GM12878 (cell line): ENCODE results near the gene CD27. TPM values are rescaled to one million over a fixed set of nuclear protein-coding genes. Genes with fewer than 3 reads are reported as not detected.

Experiments
- ATF2 ChIP-seq: IDR thresholded peaks from 2 replicates; pipeline ENCODE4 v1.6.1; 2012; ENCODE audit warnings: low read length, inconsistent platforms
- BMI1 ChIP-seq: fragments of 450-650 bp; IDR thresholded peaks from 2 replicates; pipeline ENCODE4 v1.6.1; 2016; ENCODE audit warnings: mild to moderate bottlenecking, moderate library complexity, borderline replicate concordance
- CREB1 ChIP-seq: IDR thresholded peaks from 2 replicates; pipeline ENCODE4 v1.6.1; 2012; ENCODE audit warnings: low read depth, mild to moderate bottlenecking, inconsistent platforms
- FOS ChIP-seq: IDR thresholded peaks from 3 replicates; pipeline ENCODE4 v1.6.1; 2011; ENCODE audit warnings: borderline replicate concordance; ENCODE audit not compliant: insufficient read length; ENCODE audit errors: extremely low read depth
- HCFC1 ChIP-seq: fragments of 150-350 bp; IDR thresholded peaks from 2 replicates; pipeline ENCODE4 v1.6.1; 2014; ENCODE audit warnings: low read length
- MTA3 ChIP-seq: IDR thresholded peaks from 2 replicates; pipeline ENCODE4 v1.6.1; 2012; ENCODE audit warnings: low read length, inconsistent platforms, borderline replicate concordance
- PAX5 ChIP-seq: IDR thresholded peaks from 2 replicates; pipeline ENCODE4 v1.6.1; 2011; ENCODE audit warnings: low read depth, low read length, borderline replicate concordance
- PML ChIP-seq: IDR thresholded peaks from 2 replicates; pipeline ENCODE4 v1.6.1; 2012; ENCODE audit warnings: low read length, inconsistent platforms
- RELA ChIP-seq: fragments of 450-650 bp; IDR thresholded peaks from 2 replicates; pipeline ENCODE4 v1.8.0; 2014; ENCODE audit warnings: borderline replicate concordance; ENCODE audit not compliant: partially characterized antibody
- SIN3A ChIP-seq: IDR thresholded peaks from 2 replicates; pipeline ENCODE4 v1.6.1; 2012; ENCODE audit warnings: low read depth, low read length, improper control_type of control experiment
- SIX5 ChIP-seq: IDR thresholded peaks from 2 replicates; pipeline ENCODE4 v1.6.1; 2011; ENCODE audit warnings: mild to moderate bottlenecking, low read depth, low read length, moderate library complexity; ENCODE audit not compliant: severe bottlenecking
- STAT3 ChIP-seq: IDR thresholded peaks from 2 replicates; pipeline ENCODE4 v1.6.1; 2011; ENCODE audit warnings: low read depth, low read length, improper control_type of control experiment
- SUZ12 ChIP-seq: fragments of 200-600 bp; sonication (generic); IDR thresholded peaks from one replicate; pipeline ENCODE4 v1.6.1; 2018; ENCODE audit warnings: antibody characterized with exemption, mild to moderate bottlenecking; ENCODE audit not compliant: unreplicated experiment
- TCF3 ChIP-seq: IDR thresholded peaks from 2 replicates; pipeline ENCODE4 v1.6.1; 2012; ENCODE audit warnings: low read depth, mild to moderate bottlenecking, low read length, borderline replicate concordance; ENCODE audit not compliant: insufficient read depth
- YY1 ChIP-seq: IDR thresholded peaks from 2 replicates; pipeline ENCODE4 v1.6.1; 2011; ENCODE audit warnings: low read depth, mild to moderate bottlenecking, low read length
- ZNF207 ChIP-seq: fragments of 450-650 bp; IDR thresholded peaks from 2 replicates; pipeline ENCODE4 v1.6.1; 2014; ENCODE audit warnings: antibody characterized with exemption, mild to moderate bottlenecking, borderline replicate concordance
- ZNF274 ChIP-seq: IDR thresholded peaks from one replicate; pipeline ENCODE4 v1.8.0; 2011; ENCODE audit not compliant: insufficient read length, insufficient read depth
- polyA plus RNA-seq, 11 experiments: library from polyadenylated mRNA; depleted of rRNA in 4 of 11; unstranded in 6 of 11; stranded (reverse) in 5 of 11; fragments of >200 nt; fragmentation: Nextera tagmentation in 4 of 11; fragmentation: Illumina TruSeq in 1 of 11; extraction: Ambion mirVana in 4 of 11; extraction: Trizol in 1 of 11; gene quantifications; 1 replicate in 1 of 11; 2 replicates in 10 of 11; pipeline versions ENCODE4 v1.2.1 to v1.2.3, GENCODE V29; 2011 to 2016; ENCODE audit warnings: inconsistent platforms in 2 of 11, missing spikeins in 2 of 11, low read depth in 1 of 11
- total RNA-seq, 4 experiments: library from RNA; depleted of rRNA in 3 of 4; stranded (reverse); fragments of >200 nt in 3 of 4; fragmentation: Illumina TruSeq in 1 of 4; extraction: Trizol in 1 of 4; gene quantifications; 2 replicates each; pipeline versions ENCODE4 v1.2.1 to v1.2.3, GENCODE V29; 2013 to 2021
- TF ChIP-seq, protein P1 (sequence below): fragments of 450-650 bp; IDR thresholded peaks from 2 replicates; pipeline ENCODE4 v1.6.1; 2017; ENCODE audit warnings: mild to moderate bottlenecking, moderate library complexity
- TF ChIP-seq, protein P2 (sequence below): fragments of 150-350 bp; IDR thresholded peaks from 2 replicates; pipeline ENCODE4 v1.6.1; 2014; ENCODE audit warnings: mild to moderate bottlenecking, low read depth, low read length
- TF ChIP-seq, protein P3 (sequence below): fragments of 150-350 bp; IDR thresholded peaks from 2 replicates; pipeline ENCODE4 v1.6.1; 2016; ENCODE audit warnings: low read depth, low read length

Gene CD27
- total and polyA plus RNA-seq, 10 of the 15 experiments (the other 5 are each of a cell fraction or from before 2014, with no cell fraction given): 4.9 to 184 (median 106) TPM

GRCh38 chr12:6426882-6427671, 17.7 kb upstream of the CD27 start (continued):
- TF ChIP-seq TCF3 (0 out of 2 replicates have a peak, but pooled peaks have one; percentile 54), SIX5 (no peak), SUZ12 (no peak), ATF2 (peak; percentile 84), BMI1 (peak; percentile 98), SIN3A (no peak), STAT3 (no peak), ZNF274 (no peak), RELA (no peak), YY1 (peak; percentile 88), FOS (no peak), MTA3 (peak; percentile 91), ZNF207 (no peak; the same call in 1 of the 2 replicates), PML (no peak; the same call in 1 of the 2 replicates), HCFC1 (0 out of 2 replicates have a peak, but pooled peaks have one; percentile 31), PAX5 (peak; percentile 98), CREB1 (0 out of 2 replicates have a peak, but pooled peaks have one; percentile 18)
- TF ChIP-seq, protein P1, sequence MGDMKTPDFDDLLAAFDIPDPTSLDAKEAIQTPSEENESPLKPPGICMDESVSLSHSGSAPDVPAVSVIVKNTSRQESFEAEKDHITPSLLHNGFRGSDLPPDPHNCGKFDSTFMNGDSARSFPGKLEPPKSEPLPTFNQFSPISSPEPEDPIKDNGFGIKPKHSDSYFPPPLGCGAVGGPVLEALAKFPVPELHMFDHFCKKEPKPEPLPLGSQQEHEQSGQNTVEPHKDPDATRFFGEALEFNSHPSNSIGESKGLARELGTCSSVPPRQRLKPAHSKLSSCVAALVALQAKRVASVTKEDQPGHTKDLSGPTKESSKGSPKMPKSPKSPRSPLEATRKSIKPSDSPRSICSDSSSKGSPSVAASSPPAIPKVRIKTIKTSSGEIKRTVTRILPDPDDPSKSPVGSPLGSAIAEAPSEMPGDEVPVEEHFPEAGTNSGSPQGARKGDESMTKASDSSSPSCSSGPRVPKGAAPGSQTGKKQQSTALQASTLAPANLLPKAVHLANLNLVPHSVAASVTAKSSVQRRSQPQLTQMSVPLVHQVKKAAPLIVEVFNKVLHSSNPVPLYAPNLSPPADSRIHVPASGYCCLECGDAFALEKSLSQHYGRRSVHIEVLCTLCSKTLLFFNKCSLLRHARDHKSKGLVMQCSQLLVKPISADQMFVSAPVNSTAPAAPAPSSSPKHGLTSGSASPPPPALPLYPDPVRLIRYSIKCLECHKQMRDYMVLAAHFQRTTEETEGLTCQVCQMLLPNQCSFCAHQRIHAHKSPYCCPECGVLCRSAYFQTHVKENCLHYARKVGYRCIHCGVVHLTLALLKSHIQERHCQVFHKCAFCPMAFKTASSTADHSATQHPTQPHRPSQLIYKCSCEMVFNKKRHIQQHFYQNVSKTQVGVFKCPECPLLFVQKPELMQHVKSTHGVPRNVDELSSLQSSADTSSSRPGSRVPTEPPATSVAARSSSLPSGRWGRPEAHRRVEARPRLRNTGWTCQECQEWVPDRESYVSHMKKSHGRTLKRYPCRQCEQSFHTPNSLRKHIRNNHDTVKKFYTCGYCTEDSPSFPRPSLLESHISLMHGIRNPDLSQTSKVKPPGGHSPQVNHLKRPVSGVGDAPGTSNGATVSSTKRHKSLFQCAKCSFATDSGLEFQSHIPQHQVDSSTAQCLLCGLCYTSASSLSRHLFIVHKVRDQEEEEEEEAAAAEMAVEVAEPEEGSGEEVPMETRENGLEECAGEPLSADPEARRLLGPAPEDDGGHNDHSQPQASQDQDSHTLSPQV: peak; percentile 68; the same call in 1 of the 2 replicates
- TF ChIP-seq, protein P2, sequence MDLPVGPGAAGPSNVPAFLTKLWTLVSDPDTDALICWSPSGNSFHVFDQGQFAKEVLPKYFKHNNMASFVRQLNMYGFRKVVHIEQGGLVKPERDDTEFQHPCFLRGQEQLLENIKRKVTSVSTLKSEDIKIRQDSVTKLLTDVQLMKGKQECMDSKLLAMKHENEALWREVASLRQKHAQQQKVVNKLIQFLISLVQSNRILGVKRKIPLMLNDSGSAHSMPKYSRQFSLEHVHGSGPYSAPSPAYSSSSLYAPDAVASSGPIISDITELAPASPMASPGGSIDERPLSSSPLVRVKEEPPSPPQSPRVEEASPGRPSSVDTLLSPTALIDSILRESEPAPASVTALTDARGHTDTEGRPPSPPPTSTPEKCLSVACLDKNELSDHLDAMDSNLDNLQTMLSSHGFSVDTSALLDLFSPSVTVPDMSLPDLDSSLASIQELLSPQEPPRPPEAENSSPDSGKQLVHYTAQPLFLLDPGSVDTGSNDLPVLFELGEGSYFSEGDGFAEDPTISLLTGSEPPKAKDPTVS: no peak
- TF ChIP-seq, protein P3, sequence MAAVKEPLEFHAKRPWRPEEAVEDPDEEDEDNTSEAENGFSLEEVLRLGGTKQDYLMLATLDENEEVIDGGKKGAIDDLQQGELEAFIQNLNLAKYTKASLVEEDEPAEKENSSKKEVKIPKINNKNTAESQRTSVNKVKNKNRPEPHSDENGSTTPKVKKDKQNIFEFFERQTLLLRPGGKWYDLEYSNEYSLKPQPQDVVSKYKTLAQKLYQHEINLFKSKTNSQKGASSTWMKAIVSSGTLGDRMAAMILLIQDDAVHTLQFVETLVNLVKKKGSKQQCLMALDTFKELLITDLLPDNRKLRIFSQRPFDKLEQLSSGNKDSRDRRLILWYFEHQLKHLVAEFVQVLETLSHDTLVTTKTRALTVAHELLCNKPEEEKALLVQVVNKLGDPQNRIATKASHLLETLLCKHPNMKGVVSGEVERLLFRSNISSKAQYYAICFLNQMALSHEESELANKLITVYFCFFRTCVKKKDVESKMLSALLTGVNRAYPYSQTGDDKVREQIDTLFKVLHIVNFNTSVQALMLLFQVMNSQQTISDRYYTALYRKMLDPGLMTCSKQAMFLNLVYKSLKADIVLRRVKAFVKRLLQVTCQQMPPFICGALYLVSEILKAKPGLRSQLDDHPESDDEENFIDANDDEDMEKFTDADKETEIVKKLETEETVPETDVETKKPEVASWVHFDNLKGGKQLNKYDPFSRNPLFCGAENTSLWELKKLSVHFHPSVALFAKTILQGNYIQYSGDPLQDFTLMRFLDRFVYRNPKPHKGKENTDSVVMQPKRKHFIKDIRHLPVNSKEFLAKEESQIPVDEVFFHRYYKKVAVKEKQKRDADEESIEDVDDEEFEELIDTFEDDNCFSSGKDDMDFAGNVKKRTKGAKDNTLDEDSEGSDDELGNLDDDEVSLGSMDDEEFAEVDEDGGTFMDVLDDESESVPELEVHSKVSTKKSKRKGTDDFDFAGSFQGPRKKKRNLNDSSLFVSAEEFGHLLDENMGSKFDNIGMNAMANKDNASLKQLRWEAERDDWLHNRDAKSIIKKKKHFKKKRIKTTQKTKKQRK: no peak
